IMR-90 (cell line): ENCODE measurements around the gene NT5C3B. TPM values are rescaled to one million over a fixed set of nuclear protein-coding genes. Genes with fewer than 3 reads are reported as not detected.
A peak's percentile ranks its signal among the peaks of the same experiment; 100 is the strongest.

Source experiments
- ATAC-seq: fragments of 200-7000 bp; cut with Tn5 transposase; 2 replicates; pipeline ENCODE4 v1.9.1; 2020; ENCODE audit warnings: low read depth, mild to moderate bottlenecking, moderate library complexity
- BruUV-seq: library from RNA; stranded (reverse); fragments of 400-500 nt; replicated peaks from 2 replicates; lab custom pipeline; 2021; lab: Mats Ljungman, UMichigan
- CTCF ChIA-PET: fragments of 300-600 bp; formaldehyde crosslinking; extraction: SDS; loops from one replicate; lab custom pipeline; 2021; ENCODE audit warnings: antibody characterized with exemption; lab: Yijun Ruan, JAX
- POLR2A ChIA-PET: fragments of 300-600 bp; sonication (Branson Sonifier 250); formaldehyde crosslinking; loops from one replicate; lab custom pipeline; 2022; ENCODE audit warnings: antibody characterized with exemption; ENCODE audit not compliant: unreplicated experiment; lab: Charles Lee
- DNase-seq: peaks from one replicate; pipeline ENCODE4 v3.0.0; 2013
- H2AFZ ChIP-seq: replicated peaks from 2 replicates; pipeline ENCODE3; 2013; ENCODE audit warnings: low read length, mild to moderate bottlenecking; ENCODE audit not compliant: poor library complexity
- H2AK5ac ChIP-seq: 2 replicates; pipeline ENCODE4 v1.6.1; 2013; ENCODE audit warnings: low read depth, low read length, inconsistent platforms
- H2AK9ac ChIP-seq: replicated peaks from 2 replicates; pipeline ENCODE3; 2013; ENCODE audit warnings: mild to moderate bottlenecking, low read depth, low read length, moderate library complexity; ENCODE audit not compliant: poor library complexity
- H2BK120ac ChIP-seq: 2 replicates; pipeline ENCODE4 v1.6.1; 2013; ENCODE audit warnings: low read depth, low read length, inconsistent platforms
- H2BK15ac ChIP-seq: 3 replicates; pipeline ENCODE4 v1.6.1; 2013; ENCODE audit warnings: low read depth, low read length, inconsistent platforms
- H2BK20ac ChIP-seq: 2 replicates; pipeline ENCODE4 v1.6.1; 2013; ENCODE audit warnings: low read depth, mild to moderate bottlenecking, inconsistent platforms, low read length, moderate library complexity
- H2BK5ac ChIP-seq: 2 replicates; pipeline ENCODE4 v1.6.1; 2013; ENCODE audit warnings: mild to moderate bottlenecking, low read depth, low read length, inconsistent platforms; ENCODE audit not compliant: poor library complexity, severe bottlenecking
- H3K14ac ChIP-seq: replicated peaks from 2 replicates; pipeline ENCODE4 v1.6.1; 2013; ENCODE audit warnings: low read depth, low read length, inconsistent platforms
- H3K18ac ChIP-seq: 2 replicates; pipeline ENCODE4 v1.6.1; 2013; ENCODE audit warnings: low read depth, low read length, control low read depth
- H3K23ac ChIP-seq: 2 replicates; pipeline ENCODE4 v1.6.1; 2013; ENCODE audit warnings: low read depth, low read length, inconsistent platforms
- H3K27ac ChIP-seq: 2 replicates; pipeline ENCODE4 v1.5.1; 2013; ENCODE audit warnings: mild to moderate bottlenecking, control low read depth, low read length; ENCODE audit not compliant: insufficient read depth
- H3K27me3 ChIP-seq: 2 replicates; pipeline ENCODE4 v1.6.1; 2013; ENCODE audit warnings: low read length; ENCODE audit not compliant: control insufficient read depth, insufficient read depth
- H3K36me3 ChIP-seq: 2 replicates; pipeline ENCODE4 v1.6.1; 2013; ENCODE audit warnings: low read length, mixed read lengths; ENCODE audit not compliant: control insufficient read depth, insufficient read depth
- H3K4ac ChIP-seq: 2 replicates; pipeline ENCODE4 v1.6.1; 2013; ENCODE audit warnings: low read depth, low read length, inconsistent platforms
- H3K4me1 ChIP-seq: 2 replicates; pipeline ENCODE4 v1.6.1; 2013; ENCODE audit warnings: low read length, mixed read lengths; ENCODE audit not compliant: control insufficient read depth, insufficient read depth
- H3K4me2 ChIP-seq: 2 replicates; pipeline ENCODE4 v1.6.1; 2013; ENCODE audit warnings: low read depth, mild to moderate bottlenecking, control low read depth, low read length, moderate library complexity
- H3K4me3 ChIP-seq: 2 replicates; pipeline ENCODE4 v1.5.1; 2013; ENCODE audit warnings: low read depth, mild to moderate bottlenecking, control low read depth, low read length, moderate library complexity; ENCODE audit not compliant: insufficient read depth
- H3K56ac ChIP-seq: 2 replicates; pipeline ENCODE4 v1.6.1; 2013; ENCODE audit warnings: low read length, inconsistent platforms; ENCODE audit not compliant: insufficient read depth; ENCODE audit errors: extremely low read depth
- H3K79me1 ChIP-seq, 2 experiments: 2 replicates each; pipeline ENCODE4 v1.6.1; 2013; ENCODE audit warnings: low read length in 2 of 2, inconsistent platforms in 1 of 2, low read depth in 1 of 2
- H3K9ac ChIP-seq: 2 replicates; pipeline ENCODE4 v1.6.1; 2013; ENCODE audit warnings: low read depth, low read length, control low read depth
- H3K9me1 ChIP-seq: 2 replicates; pipeline ENCODE4 v1.6.1; 2013; ENCODE audit warnings: low read length, inconsistent platforms; ENCODE audit not compliant: insufficient read depth
- H3K9me3 ChIP-seq: 2 replicates; pipeline ENCODE4 v1.6.1; 2013; ENCODE audit warnings: low read length; ENCODE audit not compliant: control insufficient read depth, insufficient read depth
- H4K20me1 ChIP-seq: 2 replicates; pipeline ENCODE4 v1.6.1; 2013; ENCODE audit warnings: low read length, inconsistent platforms; ENCODE audit not compliant: insufficient read depth
- H4K5ac ChIP-seq: 2 replicates; pipeline ENCODE4 v1.6.1; 2013; ENCODE audit warnings: mild to moderate bottlenecking, low read depth, low read length, control low read depth
- H4K8ac ChIP-seq, 2 experiments: 2 replicates each; pipeline ENCODE4 v1.6.1; 2013; ENCODE audit warnings: low read depth in 2 of 2, low read length in 2 of 2, control low read depth in 1 of 2, inconsistent platforms in 1 of 2
- H4K91ac ChIP-seq: 2 replicates; pipeline ENCODE4 v1.6.1; 2013; ENCODE audit warnings: low read depth, low read length, inconsistent platforms; ENCODE audit not compliant: insufficient read depth
- BHLHE40 ChIP-seq: fragments of 150-350 bp; IDR thresholded peaks from 2 replicates; pipeline ENCODE4 v1.6.1; 2016; ENCODE audit warnings: mild to moderate bottlenecking, low read depth, low read length
- CEBPB ChIP-seq: IDR thresholded peaks from 2 replicates; pipeline ENCODE4 v1.6.1; 2012; ENCODE audit warnings: low read depth, low read length, improper control_type of control experiment
- CHD1 ChIP-seq: IDR thresholded peaks from 2 replicates; pipeline ENCODE4 v1.6.1; 2012; ENCODE audit warnings: low read depth, low read length, improper control_type of control experiment
- MAFK ChIP-seq: IDR thresholded peaks from 2 replicates; pipeline ENCODE4 v1.6.1; 2012; ENCODE audit warnings: low read depth, low read length, improper control_type of control experiment
- MAZ ChIP-seq: IDR thresholded peaks from 2 replicates; pipeline ENCODE4 v1.6.1; 2012; ENCODE audit warnings: low read depth, mild to moderate bottlenecking, low read length, improper control_type of control experiment, moderate library complexity, borderline replicate concordance
- NFE2L2 ChIP-seq: fragments of 150-350 bp; IDR thresholded peaks from 2 replicates; pipeline ENCODE4 v1.6.1; 2016; ENCODE audit warnings: low read depth, mild to moderate bottlenecking, low read length
- RAD21 ChIP-seq: IDR thresholded peaks from 2 replicates; pipeline ENCODE4 v1.6.1; 2012; ENCODE audit warnings: low read length, improper control_type of control experiment
- RCOR1 ChIP-seq: IDR thresholded peaks from 2 replicates; pipeline ENCODE4 v1.6.1; 2012; ENCODE audit warnings: mild to moderate bottlenecking, low read length, improper control_type of control experiment; ENCODE audit not compliant: insufficient replicate concordance
- RFX5 ChIP-seq: IDR thresholded peaks from 2 replicates; pipeline ENCODE4 v1.8.0; 2012; ENCODE audit warnings: low read depth, mild to moderate bottlenecking, low read length, moderate library complexity
- whole genome bisulfite sequencing, 2 experiments: methylation state at CpG; one replicate each; pipeline versions ENCODE4 v1.1.5 to v1.1.7; 2013; ENCODE audit warnings: missing lambda C conversion rate in 2 of 2; ENCODE audit not compliant: insufficient read length in 1 of 2; ENCODE audit errors: extremely low coverage in 2 of 2; 5-methylcytosine and 5-hydroxymethylcytosine counted together
- dilution Hi-C: fragments of 300-500 bp; cut with HindIII; formaldehyde crosslinking; loops from one replicate; pipeline ENCODE4 v1.14.3; 2018; ENCODE audit warnings: low sequenced_read_pairs; ENCODE audit not compliant: unreplicated experiment
- in situ Hi-C: fragments of 300-500 bp; cut with MboI; formaldehyde crosslinking; loops from 3 replicates; pipeline ENCODE4 v1.14.3; 2019; ENCODE audit warnings: low sequenced_read_pairs, inconsistent platforms, mixed read lengths
- intact Hi-C: fragments of 100-400 bp; cut with micrococcal nuclease; formaldehyde crosslinking; loops from 2 replicates; pipeline ENCODE4 v1.10.0; 2022
- polyA plus RNA-seq, 3 experiments: library from polyadenylated mRNA; depleted of rRNA; stranded (reverse); fragments of >200 nt; gene quantifications; 2 replicates each; pipeline ENCODE4 v1.2.3, GENCODE V29; 2012; ENCODE audit warnings: low replicate concordance in 1 of 3
- total RNA-seq: library from RNA; depleted of rRNA; stranded (reverse); fragments of >200 nt; gene quantifications from 2 replicates; pipeline ENCODE4 v1.2.3, GENCODE V29; 2012
- TF ChIP-seq, protein P1 (sequence below): fragments of 150-350 bp; IDR thresholded peaks from 2 replicates; pipeline ENCODE4 v1.6.1; 2016; ENCODE audit warnings: low read depth, mild to moderate bottlenecking, low read length, moderate library complexity, borderline replicate concordance
- TF ChIP-seq, protein P2 (sequence below): conservative IDR thresholded peaks from 2 replicates; pipeline ENCODE4 v1.5.1; 2012; ENCODE audit warnings: mild to moderate bottlenecking, low read depth, low read length, improper control_type of control experiment
- TF ChIP-seq, protein P3 (sequence below): fragments of 150-350 bp; IDR thresholded peaks from 2 replicates; pipeline ENCODE4 v1.6.1; 2017; ENCODE audit warnings: mild to moderate bottlenecking, antibody characterized with exemption, low read length, low read depth

Gene NT5C3B
- total and polyA plus RNA-seq, 2 of the 4 experiments (the other 2 are of a cell fraction): 59.9 to 92.7 TPM

DNA sequence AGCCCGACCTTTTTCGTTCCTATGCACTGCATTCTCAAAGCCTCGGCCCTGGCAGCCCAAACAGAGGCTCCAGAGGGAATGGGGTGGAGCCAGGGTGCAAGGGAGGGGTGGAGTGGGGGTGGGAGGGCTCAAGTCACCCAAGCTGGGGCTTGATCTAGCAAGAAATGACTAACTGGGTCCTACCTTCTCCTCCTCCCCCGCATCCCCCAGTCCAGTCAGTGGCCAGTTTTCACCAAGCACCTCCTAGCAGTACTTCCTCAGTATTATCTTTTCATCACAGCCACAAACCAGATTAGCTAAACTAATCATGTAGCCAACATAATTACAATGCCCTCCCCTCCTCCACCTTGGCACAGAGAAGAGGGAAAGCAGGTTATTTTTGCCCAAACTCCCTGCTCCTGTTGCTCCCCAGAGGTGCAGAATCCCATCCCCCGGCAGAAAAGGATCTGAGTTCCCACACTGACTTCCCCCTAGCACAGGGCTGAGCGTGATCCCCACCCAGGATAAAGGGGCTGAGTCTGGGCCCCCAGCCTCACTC is 51.8 kb downstream of the NT5C3B start:
- Histone ChIP-seq H3K18ac (0 out of 2 replicates have a peak overlapping the region, but pooled peaks have one; percentile 24), H3K36me3 (0 out of 2 replicates have a peak, but pooled peaks cover 2% of the 10 kb centered on the region), H3K23ac (peak overlapping the region; percentile 54; the same call in 1 of the 2 replicates), H3K9me3 (no peaks in the 10 kb centered on the region), H4K20me1 (peaks cover 16% of the 10 kb centered on the region; the same call in 1 of the 2 replicates), H4K91ac (no peak overlapping the region), H3K4me3 (peak overlapping the region; percentile 25), H3K4me2 (peak overlapping the region; percentile 97), H2BK120ac (0 out of 2 replicates have a peak overlapping the region, but pooled peaks have one; percentile 18), H3K4ac (peak overlapping the region; percentile 50), H3K56ac (no peak overlapping the region), H4K8ac (peak overlapping the region in 1 of 2 experiments; percentile 31; a peak in 1 of 4 replicates), H3K4me1 (peaks cover 22% of the 10 kb centered on the region), H3K14ac (peak overlapping the region; percentile 67; the same call in 1 of the 2 replicates), H2BK5ac (no peak overlapping the region), H2AK5ac (0 out of 2 replicates have a peak overlapping the region, but pooled peaks have one; percentile 36), H4K5ac (peak overlapping the region; percentile 19; the same call in 1 of the 2 replicates), H2BK15ac (peak overlapping the region; percentile 47; the same call in 1 of the 3 replicates), H2AK9ac (peak overlapping the region; percentile 7), H3K27ac (peak overlapping the region; percentile 23), H3K27me3 (0 out of 2 replicates have a peak, but pooled peaks cover 2% of the 10 kb centered on the region), H2AFZ (peak overlapping the region; percentile 57), H2BK20ac (no peak overlapping the region), H3K9ac (peak overlapping the region; percentile 60), H3K79me1 (peaks cover 6 to 51% of the 10 kb centered on the region in 2 experiments; a peak in 3 of 4 replicates), H3K9me1 (0 out of 2 replicates have a peak, but pooled peaks cover 2% of the 10 kb centered on the region)
- ATAC-seq (peak; percentile 7; the same call in 1 of the 2 replicates), DNase-seq (peak; percentile 71)
- no TSS peak for BruUV-seq
- dilution Hi-C loops (no loop called here), in situ Hi-C loops (no loop called here), intact Hi-C loops (no loop called here)
- TF ChIP-seq RFX5: no peak
- TF ChIP-seq RCOR1: no peak
- TF ChIP-seq, protein P1, sequence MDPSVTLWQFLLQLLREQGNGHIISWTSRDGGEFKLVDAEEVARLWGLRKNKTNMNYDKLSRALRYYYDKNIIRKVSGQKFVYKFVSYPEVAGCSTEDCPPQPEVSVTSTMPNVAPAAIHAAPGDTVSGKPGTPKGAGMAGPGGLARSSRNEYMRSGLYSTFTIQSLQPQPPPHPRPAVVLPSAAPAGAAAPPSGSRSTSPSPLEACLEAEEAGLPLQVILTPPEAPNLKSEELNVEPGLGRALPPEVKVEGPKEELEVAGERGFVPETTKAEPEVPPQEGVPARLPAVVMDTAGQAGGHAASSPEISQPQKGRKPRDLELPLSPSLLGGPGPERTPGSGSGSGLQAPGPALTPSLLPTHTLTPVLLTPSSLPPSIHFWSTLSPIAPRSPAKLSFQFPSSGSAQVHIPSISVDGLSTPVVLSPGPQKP: no peak
- TF ChIP-seq NFE2L2: no peak
- TF ChIP-seq BHLHE40: no peak
- TF ChIP-seq CHD1: no peak
- TF ChIP-seq, protein P2, sequence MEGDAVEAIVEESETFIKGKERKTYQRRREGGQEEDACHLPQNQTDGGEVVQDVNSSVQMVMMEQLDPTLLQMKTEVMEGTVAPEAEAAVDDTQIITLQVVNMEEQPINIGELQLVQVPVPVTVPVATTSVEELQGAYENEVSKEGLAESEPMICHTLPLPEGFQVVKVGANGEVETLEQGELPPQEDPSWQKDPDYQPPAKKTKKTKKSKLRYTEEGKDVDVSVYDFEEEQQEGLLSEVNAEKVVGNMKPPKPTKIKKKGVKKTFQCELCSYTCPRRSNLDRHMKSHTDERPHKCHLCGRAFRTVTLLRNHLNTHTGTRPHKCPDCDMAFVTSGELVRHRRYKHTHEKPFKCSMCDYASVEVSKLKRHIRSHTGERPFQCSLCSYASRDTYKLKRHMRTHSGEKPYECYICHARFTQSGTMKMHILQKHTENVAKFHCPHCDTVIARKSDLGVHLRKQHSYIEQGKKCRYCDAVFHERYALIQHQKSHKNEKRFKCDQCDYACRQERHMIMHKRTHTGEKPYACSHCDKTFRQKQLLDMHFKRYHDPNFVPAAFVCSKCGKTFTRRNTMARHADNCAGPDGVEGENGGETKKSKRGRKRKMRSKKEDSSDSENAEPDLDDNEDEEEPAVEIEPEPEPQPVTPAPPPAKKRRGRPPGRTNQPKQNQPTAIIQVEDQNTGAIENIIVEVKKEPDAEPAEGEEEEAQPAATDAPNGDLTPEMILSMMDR: no peak
- no peak for TF ChIP-seq RAD21
- no peak for TF ChIP-seq MAZ
- no peak for TF ChIP-seq CEBPB
- TF ChIP-seq MAFK: no peak
- TF ChIP-seq, protein P3, sequence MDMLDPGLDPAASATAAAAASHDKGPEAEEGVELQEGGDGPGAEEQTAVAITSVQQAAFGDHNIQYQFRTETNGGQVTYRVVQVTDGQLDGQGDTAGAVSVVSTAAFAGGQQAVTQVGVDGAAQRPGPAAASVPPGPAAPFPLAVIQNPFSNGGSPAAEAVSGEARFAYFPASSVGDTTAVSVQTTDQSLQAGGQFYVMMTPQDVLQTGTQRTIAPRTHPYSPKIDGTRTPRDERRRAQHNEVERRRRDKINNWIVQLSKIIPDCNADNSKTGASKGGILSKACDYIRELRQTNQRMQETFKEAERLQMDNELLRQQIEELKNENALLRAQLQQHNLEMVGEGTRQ: no peak
- WGBS, 2 experiments: no CpG with 5 or more reads among the region's 6 CpGs
- ChIA-PET CTCF (no interaction called here), POLR2A (no interaction called here)
